ENCODE measurements around the gene SPAG16.

Gene SPAG16

GRCh38 chr2:213566846-213567245 is 282.6 kb downstream of the SPAG16 start:
- Histone ChIP-seq H3K27me3 (ENCODE audit: insufficient read depth, poor library complexity, severe bottlenecking) (no peaks in the 10 kb centered on the region), H3K4me3 (replicated peaks; ENCODE audit: insufficient read depth, low read length) (no peak overlapping the region), H3K27ac (replicated peaks) (no peak overlapping the region)
- TF ChIP-seq POLR2AphosphoS5 (IDR thresholded peaks at IDR 0.05; ENCODE audit: low read depth) = no peak
- no peak for TF ChIP-seq REST (IDR thresholded peaks at IDR 0.05; ENCODE audit: insufficient replicate concordance, low read depth)
- TF ChIP-seq SPI1 (IDR thresholded peaks at IDR 0.05; ENCODE audit: borderline replicate concordance, low read depth) = no peak
- no peak for TF ChIP-seq CTCF (IDR thresholded peaks at IDR 0.05; ENCODE audit: insufficient read depth, low read length)
- no peak for TF ChIP-seq GABPA (IDR thresholded peaks at IDR 0.05; ENCODE audit: low read depth)
- DNase-seq (ENCODE audit: low read depth in 1 of 2, low spot score in 1 of 2) = no peak

GRCh38 chr2:213609570-213610170 is 325.4 kb downstream of the SPAG16 start:
- Histone ChIP-seq H3K4me3 (replicated peaks; ENCODE audit: insufficient read depth, low read length) (no peak overlapping the region), H3K27me3 (ENCODE audit: insufficient read depth, poor library complexity, severe bottlenecking) (no peaks in the 10 kb centered on the region), H3K27ac (replicated peaks) (no peak overlapping the region)
- DNase-seq (ENCODE audit: low read depth in 1 of 2, low spot score in 1 of 2) = no peak
- TF ChIP-seq GABPA (IDR thresholded peaks at IDR 0.05; ENCODE audit: low read depth) = no peak
- TF ChIP-seq CTCF (IDR thresholded peaks at IDR 0.05; ENCODE audit: insufficient read depth, low read length) = no peak
- TF ChIP-seq SPI1 (IDR thresholded peaks at IDR 0.05; ENCODE audit: borderline replicate concordance, low read depth) = no peak
- TF ChIP-seq POLR2AphosphoS5 (IDR thresholded peaks at IDR 0.05; ENCODE audit: low read depth) = no peak
- no peak for TF ChIP-seq REST (IDR thresholded peaks at IDR 0.05; ENCODE audit: insufficient replicate concordance, low read depth)

GRCh38 chr2:213627054-213627710 is 342.9 kb downstream of the SPAG16 start:
- DNase-seq (ENCODE audit: low read depth in 1 of 2, low spot score in 1 of 2) = no peak

More at GRCh38 chr2:213627054-213627710, 342.9 kb downstream of the SPAG16 start:
- no peak for TF ChIP-seq REST (IDR thresholded peaks at IDR 0.05; ENCODE audit: insufficient replicate concordance, low read depth)
- TF ChIP-seq GABPA (IDR thresholded peaks at IDR 0.05; ENCODE audit: low read depth) = no peak
- no peak for TF ChIP-seq CTCF (IDR thresholded peaks at IDR 0.05; ENCODE audit: insufficient read depth, low read length)
- TF ChIP-seq SPI1 (IDR thresholded peaks at IDR 0.05; ENCODE audit: borderline replicate concordance, low read depth) = no peak
- H3K27me3 ChIP-seq (ENCODE audit: insufficient read depth, poor library complexity, severe bottlenecking) = no peaks in the 10 kb centered on the region
- no peak overlapping the region for H3K27ac ChIP-seq (replicated peaks)
- no peak overlapping the region for H3K4me3 ChIP-seq (replicated peaks; ENCODE audit: insufficient read depth, low read length)

Measured in HL-60 (cell line).